NK-92 treated with Interleukin-12 subunit alpha and Interleukin-12 subunit beta, amount 100 ng/mL, for 24 hours (cell line): Measurements from ENCODE around the gene KDM4C.
"Not testable (repeated sequence)": the region's sequence is repeated elsewhere in the genome, so short reads cannot be mapped to it uniquely, and the experiment has no call there.

Source experiments
- DNase-seq: peaks from one replicate; lab custom pipeline; 2025; lab: John Stamatoyannopoulos, UW

The KDM4C gene

DNA sequence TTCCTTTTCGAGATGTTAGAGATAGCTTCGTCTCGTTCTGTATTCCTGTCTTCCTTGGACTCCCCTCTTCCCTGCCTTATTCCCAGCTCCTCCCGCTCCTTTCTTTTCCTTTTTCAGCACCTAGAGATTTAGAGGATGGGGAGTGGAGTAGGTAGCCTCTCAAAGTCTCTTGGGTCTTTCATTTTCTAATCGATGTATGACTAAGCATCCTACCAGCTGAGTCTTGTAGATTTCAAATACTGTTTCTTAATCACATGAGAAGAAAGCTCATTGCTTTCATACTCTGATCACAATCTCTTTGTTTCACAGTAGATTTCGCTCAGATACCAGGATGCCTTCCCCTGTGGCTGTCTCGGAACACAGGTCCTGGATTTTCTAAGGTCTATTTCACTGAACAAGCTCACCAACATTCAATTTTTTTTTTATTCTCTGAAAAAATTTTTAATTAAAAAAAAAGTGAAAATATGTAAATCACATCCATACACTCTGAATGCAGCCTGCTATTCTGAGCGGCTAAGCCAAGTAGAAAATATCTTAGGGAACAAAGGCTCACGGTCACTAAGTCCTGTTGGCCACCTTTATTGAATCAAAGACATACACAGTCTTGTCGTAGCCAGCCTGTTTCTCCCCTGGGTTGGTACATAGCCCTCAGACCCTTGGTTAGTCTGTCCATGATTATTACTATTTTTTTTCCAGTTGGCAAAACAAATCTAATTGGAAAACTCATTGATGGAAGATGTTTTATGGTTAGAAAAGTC is 413.8 kb downstream of the KDM4C start:
- DNase-seq = no peak

DNA sequence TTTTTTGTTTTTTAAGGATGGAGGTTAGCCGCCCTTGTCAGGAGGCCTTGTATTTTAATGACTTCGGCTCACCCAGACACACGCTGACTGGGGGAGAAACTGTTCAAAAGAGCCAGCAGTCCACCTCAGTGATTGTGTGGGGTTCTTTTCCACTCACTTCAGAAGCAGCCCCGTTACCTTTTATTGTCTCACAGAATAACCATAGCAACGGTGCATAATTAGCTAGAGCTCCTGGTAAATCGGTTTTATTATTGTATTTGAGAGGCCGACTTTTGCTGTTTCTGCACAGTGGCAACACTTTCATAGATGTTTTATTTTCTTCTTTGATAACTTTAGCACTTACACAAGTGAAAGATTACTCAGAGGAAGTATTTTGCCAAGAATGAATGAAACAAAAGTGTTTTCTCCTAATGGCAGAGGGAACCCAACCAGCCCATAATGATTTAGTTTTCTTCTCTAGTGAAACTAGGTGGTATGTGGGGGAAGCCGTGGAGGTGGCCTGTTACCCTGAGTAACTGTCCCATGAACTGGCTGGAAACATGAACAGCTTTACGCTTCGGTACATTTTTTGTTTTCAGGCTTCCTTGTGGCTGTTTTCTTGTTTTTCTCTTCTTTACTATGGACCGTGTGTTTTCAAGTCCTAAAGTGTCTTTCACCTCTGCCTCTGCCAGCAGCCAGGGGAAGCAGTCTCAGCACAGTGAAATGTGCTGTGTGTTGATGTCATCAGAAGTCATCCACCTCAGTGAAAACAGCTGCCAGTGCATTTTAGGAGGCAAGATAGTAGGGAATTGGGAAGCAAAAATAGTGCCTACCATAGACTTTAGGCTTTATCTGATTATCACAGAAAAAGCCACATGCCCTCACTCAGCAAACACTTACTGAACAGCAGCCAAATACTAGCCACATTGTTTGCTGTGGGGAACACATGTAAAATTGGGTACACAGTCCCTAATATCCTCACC is 414.7 kb downstream of the KDM4C start:
- no peak for DNase-seq

DNA sequence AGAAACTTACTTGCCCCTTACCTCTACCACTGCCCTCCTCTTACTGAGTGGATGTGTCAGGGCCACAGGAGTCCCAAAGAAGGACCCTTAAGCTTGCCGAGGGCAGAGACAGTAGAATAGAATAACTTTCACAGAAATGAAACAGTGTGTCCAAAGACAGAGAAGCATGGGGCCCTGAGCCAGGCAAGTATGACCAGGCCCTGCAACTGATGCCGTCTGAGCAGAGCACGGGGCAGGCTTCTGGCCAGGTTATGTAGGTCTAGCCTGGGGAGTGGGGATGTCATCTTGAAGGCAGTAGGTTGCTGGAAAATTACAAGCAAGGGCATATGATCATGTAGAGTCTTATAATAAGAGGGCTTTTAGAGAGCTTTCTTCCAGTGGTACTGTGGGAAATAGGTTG is 415.4 kb downstream of the KDM4C start:
- DNase-seq = no peak

DNA sequence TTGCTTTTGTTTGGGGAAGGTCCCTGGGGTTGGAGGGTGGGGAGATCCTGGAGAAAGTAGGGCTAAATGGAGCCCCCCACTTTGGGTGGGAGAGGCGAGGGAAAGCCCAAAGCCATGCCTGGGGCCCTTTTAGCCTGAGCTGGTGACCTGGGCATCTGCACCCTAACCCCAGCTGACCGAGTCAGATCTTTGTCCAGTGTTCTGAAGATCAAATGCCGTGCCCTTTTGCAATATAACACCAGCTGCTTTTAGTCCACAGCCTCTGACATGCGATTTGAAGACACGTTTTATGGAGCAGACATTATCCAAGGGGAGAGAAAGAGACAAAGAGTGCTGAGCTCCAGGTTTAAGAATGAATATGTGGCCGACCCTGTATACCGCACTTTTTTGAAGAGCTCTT is 416.5 kb downstream of the KDM4C start:
- no peak for DNase-seq

DNA sequence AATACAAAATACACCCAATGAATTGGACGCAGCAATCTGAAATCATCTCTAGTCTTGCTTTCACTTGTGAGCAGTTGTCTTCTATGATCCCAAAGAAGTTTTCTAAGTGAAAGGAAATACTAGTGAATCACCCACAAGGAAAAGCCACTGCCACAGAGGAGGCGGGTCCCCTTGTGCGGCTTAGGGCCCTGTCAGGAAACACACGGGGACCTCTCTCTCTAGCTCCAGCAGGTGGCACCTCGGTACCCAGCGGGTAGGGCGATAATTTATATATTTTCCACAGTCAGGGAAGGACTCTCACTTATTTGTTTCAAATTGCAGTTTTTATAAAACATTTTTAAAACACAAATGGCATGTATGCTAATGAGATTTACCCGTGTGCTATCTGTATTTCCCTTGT is 417.1 kb downstream of the KDM4C start:
- DNase-seq = no peak

DNA sequence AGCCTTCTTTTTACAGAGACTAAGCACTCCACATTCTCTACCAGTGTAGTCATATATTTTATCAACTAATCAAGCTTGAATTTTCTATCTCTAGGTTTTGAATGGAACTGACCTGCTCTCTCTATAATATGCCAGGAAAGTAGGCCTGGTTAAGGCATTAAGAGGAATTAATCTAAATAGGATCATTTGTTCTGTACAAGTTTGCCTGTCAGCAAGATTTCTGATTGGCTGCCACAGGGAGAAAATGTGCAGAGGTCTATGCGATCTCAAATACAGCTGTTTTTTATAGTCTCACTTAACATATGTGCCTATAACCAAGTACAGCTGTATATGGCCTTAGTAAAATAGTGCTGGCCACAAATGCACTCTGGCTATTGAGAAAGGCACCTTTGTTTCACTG is 418.8 kb downstream of the KDM4C start:
- no peak for DNase-seq

DNA sequence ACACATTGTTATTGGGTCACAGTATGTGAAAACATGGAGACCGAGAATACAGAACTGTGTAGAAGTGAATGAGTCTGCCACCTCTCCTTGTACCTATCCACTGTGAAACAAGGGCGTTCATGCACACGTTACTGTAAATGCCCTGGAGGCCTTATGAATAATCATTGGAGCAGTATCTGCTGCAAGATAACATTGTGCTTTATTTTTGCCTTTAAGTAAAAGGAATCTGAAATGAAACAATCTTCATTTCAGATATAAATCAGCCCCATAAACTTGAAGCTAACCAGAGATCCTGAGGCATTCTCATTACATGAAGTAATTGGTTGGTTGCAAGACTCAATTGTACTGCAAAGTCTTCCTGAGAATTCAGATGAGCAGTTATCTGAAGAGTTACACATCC is 419.6 kb downstream of the KDM4C start:
- no peak for DNase-seq

DNA sequence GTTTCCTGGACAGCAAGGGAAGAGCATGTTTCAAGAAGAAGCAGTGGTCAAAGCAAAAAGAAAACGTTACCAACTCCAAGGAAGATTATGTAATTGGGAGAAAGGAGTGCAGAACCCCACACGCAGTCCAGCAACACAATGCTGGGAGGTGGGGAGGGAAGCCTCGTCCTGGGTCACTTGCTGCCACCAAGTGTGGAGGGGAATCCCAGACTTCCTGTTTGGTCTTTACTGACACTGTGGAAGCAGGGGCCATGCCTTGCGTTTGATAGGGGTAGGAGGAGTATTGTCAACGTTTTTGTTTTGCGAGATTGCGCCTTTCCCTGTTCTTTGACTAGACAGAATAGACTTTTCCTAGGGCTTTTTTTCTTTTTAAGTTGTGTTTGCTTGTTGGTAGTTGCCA is 421.0 kb downstream of the KDM4C start:
- DNase-seq = no peak

DNA sequence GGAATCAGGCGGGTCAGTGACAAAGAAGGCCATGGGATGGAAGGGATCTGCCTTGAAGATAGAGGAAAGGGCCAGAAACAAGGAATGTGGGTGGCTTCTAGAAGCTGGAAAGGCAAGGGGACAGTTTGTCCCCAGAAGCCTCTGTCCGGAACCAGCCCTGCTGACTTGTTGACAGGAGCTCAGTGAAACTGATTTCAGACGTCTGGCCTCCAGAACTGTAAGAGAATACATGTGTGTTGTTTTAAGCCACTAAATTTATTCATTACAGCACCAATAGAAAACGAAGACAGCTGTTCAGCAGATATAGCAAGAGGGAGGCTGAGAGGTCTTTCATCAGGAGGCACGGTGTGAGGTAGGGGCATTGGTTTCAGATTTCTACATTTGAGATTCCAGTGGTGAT is 422.5 kb downstream of the KDM4C start:
- no peak for DNase-seq

DNA sequence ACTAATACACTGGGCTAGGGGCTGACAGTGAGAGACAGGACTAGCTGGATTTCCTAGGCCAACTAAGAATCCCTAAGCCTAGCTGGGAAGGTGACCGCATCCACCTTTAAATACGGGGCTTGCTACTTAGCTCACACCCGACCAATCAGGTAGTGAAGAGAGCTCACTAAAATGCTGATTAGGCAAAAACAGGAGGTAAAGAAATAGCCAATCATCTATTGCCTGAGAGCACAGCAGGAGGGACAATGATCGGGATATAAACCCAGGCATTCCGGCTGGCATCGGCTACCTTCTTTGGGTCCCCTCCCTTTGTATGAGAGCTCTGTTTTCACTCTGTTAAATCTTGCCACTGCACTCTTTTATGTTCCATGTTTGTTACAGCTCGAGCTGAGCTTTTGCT is 425.4 kb downstream of the KDM4C start:
- not testable (repeated sequence) for DNase-seq

DNA sequence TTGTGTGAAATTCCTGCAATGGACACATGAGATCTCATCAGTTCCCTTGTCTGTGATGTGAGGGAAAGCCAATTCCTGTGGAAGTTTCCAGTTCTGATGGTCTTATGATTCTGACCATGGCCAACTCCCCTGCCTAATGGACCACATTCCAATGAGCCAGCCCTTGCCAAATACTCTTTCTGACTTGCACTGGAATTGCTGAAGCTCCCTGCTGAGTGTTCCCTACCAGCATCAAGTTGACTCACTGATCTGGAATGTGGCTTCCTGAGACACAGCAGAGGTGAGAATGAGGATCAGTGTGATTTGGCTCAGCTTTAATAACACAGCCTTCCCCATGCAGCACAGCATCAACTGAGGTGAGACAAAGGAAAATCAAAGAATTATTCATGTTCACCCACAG is 427.8 kb downstream of the KDM4C start:
- DNase-seq = no peak

DNA sequence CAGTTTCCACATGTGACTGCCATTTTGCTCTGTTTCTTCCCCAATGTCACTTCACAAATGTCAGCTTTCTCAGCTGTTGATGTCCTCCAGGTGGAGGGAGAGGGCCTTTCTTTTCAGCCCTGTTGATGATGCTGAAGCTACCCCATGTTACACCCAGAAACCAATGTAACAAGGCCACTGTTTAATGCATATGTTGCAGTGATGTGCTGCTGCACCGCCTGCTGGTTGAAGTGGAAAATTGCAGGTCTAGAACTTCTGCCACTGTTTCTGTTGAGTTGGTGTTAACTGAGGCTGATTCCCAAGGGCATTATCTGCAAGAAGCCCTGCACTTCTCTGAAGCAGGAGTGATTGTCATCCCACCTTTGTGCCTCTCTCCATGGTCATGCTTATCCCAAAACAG is 428.4 kb downstream of the KDM4C start:
- DNase-seq = no peak

DNA sequence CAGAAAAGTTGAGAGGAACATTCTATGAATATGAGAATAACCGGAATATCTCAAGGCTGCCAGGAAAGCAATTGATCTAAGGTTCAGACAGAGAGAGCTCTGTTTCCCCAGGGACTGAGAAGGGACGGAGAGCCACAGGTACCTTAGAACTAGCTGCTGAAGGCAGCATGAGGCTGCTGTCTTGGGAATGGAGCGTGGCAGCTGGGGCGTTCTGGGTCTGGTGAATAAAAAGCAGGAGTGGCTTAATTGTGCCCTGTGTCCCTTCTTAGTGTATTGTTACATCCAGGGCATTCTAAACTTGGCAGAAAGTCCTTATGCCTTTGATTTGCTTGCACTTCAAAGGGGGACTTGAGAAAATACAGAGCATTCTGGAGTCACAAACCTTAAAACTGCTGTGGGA is 434.5 kb downstream of the KDM4C start:
- DNase-seq = no peak

DNA sequence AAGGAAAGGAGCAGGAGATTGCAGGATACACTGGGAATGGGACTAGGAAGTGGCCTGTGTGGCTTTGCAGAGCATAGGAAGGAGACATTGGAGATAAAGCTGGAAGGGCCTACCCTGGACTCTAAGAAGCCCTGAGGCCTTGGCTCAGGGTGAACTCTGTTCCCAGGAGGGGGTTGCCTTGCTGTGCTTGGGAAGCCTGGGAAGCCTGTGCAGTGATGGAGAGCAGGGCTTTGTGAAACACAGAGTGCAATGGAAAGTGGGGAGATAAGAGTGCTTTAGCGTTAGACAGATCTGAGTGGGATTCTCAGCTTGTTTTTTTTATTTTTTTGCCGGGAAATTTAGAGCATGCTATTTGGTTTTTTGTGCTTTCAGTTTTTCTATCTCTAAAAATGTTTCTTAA is 437.8 kb downstream of the KDM4C start:
- DNase-seq = no peak

DNA sequence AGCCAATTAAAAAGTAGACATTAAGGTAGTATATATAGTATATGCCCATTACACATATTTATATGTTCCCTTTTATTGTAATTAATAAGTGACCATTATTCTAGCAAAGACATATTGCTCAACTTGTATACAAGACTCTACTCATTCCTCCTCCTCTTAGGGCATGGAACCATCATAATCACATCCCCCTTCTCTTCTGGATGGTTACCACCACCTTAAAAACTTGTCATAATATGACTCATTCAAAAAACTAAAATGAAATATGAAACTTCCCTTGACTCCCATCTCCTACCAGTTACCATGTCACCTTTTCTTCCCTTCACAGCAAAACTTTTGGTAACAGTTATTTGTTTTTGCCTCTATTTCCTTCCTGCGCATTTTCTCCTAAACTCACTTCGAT is 438.7 kb downstream of the KDM4C start:
- no peak for DNase-seq

DNA sequence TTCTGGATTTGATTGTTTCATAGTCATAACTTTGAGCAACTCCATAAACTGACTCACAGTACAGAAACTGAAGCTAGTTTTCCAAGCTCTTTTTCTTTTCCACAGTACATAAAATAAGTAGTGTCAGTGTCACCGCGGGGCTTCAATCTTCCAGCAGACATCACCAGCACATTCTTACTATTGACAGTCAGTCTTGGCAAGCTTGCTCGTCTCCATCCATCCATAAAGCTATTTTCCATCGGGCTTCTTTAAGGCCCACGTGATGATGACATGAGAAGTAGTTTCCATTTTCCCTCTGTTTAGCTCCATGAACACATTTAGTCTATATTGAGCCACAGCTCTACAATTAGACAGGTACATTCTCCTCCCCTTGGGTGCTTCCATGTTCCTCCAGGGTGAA is 443.4 kb downstream of the KDM4C start:
- DNase-seq = no peak

DNA sequence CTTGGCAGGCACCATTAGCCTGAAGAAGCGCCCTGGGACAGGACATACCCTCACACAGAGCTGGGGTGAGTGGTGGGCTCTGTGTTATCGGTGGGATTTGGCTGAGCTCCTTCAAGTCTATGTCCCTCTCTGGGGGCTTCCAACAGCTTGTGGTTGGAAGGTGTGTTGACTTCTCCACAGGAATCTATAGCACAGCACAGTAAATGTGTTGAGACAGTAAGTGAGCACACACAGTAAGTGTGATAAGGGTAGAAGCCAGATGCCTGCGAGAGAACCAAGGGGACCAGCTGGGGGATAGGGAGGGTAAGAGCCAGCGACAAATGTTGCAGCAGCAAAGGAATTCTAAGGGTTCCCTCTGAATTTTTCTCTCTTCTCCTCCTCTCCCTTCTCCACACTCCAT is 448.0 kb downstream of the KDM4C start:
- no peak for DNase-seq

DNA sequence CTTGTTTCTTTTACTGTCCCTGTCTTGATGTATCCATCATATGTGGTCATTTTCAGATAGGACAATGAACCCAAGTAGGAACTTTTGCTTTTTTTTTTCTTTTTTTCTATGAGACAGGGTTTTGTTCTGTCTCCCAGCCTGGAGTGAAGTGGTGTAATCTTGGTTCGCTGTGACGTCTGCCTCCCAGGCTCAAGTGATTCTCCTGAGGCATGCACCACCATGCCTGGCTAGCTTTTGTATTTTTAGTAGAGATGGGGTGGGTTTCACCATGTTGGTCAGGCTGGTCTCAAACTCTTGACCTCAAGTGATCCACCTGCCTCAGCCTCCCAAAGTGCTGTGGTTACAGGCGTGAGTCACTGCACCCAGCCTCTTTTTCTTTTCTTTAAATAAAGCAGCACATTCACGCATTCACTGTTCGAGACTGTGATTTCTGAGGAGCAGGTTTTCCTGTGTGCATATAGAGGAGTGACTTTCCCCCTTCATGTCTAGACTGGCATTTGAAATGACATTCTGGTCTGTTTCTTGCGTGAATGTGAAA is 448.5 kb downstream of the KDM4C start:
- DNase-seq = no peak

DNA sequence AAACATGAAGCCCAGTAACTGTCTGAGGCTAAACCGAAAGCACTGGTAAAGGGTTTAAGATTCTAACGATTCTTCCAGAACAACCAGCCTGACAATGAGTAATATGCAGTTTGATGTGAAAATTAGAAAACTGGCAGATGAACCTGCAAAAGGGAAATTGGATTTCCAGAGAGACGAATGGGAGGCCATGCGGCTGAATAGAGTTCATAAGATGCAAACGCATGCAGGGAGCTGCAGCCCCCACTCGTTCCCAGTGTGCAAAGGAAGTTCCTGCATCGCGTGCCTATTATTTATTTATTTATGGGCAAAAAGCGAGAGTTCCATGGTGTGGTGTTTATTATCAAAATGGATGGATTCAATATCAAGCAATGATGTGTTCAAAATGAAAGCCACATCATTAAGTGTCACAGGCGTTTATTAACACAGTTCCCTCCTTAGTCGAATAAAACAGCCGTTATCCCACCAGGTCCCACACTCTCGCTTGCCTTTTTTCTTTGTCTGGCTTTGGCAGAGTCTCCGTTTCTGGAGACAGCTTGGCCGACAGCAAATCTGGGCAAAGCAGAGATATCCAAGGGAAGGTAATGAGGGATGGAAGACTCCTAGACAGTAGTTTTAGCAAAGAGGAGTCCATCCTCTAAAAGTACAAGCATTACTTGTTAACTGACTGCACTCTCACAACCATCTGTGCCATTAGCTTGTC is 451.4 kb downstream of the KDM4C start:
- no peak for DNase-seq

DNA sequence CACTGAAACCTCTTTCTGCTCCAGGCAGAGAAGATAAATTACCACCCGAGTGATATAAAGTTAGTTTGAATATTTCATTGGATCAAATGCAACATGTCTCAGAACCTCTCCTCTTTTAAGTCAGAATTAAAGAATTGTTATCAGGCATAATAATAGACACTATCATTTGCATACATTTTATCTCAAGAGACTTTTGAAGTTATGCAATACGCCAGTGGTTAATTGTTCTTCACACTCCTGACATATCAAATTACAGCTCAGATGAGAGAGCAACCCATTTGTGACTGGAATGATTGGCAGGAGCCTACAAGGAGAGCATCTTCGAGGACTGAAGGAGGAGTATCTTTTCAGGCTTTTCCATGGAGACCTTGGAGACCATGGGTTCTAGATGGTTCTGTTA is 452.2 kb downstream of the KDM4C start:
- DNase-seq = no peak

DNA sequence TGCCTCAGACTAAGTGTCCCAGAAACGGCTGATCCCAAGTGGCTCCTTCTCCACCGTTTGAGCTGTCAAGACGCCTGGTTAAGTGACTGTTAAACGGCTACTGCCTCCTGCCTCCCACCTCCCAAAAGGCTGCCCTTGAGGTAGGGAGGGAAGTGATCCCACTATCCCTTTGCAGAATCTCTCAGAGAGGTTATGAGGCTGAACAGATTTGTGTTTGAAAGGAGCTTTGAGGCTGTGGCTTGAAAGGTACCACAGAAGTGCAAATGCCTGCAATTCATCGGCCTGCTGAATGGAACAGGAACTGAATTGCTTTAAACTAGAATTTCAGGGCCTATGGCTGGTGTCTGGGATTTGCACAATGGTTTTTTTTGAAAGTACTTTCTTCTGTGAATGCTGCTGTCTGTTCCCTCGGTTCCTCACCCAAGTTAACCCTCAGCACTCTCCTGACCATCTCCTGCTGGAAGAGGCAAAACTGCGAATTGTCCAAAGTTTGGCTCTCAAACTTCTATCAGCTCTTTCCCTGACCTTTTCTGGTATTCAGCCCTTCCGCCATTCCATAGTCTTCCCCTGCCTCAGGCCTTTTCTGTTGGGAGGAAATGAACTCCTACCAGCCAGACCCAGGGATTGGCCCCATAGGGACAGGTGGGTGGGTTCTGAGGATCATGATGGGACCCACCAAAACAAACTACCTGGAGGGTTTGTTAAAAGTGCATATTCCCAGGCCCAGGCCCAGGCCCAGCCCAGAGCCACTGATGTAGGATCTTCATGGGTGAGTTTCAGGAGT is 453.3 kb downstream of the KDM4C start:
- no peak for DNase-seq

DNA sequence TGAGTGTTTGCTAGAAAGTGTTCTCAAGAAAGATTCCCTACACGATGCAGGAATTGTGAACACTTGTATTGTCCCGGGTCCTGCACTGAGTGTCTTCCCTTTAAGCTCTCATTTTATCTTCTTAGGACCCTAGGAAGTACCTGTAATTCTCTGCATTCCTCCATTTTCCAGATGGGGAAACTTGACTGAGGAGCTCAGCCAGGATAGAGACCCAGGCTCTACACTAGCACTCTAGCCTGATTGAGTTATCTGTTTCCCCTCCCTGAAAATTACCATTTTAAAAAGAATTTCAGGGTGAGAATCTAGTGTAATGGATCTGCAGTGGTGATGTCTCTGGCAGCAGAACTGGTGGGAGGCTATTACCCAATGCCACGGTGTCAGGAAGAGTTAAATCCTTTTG is 453.9 kb downstream of the KDM4C start:
- no peak for DNase-seq
